Body of pancreas (tissue), 4 donors: Measurements from ENCODE around the gene KIAA0319L.

Experiments used
- POLR2A ChIP-seq, 3 donors: fragments of 450-650 bp; IDR thresholded peaks; one replicate each; pipeline ENCODE4 v1.6.1; 2016; ENCODE audit warnings: antibody characterized with exemption in 3 of 3, mild to moderate bottlenecking in 2 of 3
- TF ChIP-seq, protein P1 (sequence below), 7 experiments: fragments of 450-650 bp in 4 of 7; fragments of 200-600 bp in 3 of 7; sonication (generic) in 3 of 7; IDR thresholded peaks; one replicate each; pipeline ENCODE4 v1.5.1; 2016 to 2019; ENCODE audit warnings: antibody characterized with exemption in 7 of 7

DNA sequence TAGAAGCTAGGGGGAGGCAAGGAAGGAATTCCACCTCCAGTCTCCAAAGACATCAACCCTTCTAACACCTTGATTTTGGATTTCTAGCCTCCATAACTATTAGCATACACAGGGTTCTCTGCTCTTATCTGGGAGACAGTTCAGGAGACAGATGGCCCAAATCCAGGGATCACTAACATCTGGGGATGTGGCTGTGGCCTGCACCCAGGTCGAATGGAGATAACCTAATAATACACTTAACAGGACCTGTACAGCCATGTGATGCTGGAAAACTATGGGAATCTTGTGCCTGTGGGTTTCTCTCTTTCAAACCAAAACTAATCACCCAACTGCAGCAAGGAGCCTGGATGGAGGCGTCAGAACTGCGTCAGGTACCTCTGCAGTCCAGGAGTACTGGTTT, 47.6 kb downstream of the KIAA0319L start:
- no peak for TF ChIP-seq POLR2A (IDR thresholded peaks at IDR 0.05)
- TF ChIP-seq, protein P1, sequence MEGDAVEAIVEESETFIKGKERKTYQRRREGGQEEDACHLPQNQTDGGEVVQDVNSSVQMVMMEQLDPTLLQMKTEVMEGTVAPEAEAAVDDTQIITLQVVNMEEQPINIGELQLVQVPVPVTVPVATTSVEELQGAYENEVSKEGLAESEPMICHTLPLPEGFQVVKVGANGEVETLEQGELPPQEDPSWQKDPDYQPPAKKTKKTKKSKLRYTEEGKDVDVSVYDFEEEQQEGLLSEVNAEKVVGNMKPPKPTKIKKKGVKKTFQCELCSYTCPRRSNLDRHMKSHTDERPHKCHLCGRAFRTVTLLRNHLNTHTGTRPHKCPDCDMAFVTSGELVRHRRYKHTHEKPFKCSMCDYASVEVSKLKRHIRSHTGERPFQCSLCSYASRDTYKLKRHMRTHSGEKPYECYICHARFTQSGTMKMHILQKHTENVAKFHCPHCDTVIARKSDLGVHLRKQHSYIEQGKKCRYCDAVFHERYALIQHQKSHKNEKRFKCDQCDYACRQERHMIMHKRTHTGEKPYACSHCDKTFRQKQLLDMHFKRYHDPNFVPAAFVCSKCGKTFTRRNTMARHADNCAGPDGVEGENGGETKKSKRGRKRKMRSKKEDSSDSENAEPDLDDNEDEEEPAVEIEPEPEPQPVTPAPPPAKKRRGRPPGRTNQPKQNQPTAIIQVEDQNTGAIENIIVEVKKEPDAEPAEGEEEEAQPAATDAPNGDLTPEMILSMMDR (IDR thresholded peaks at IDR 0.05), result no peak
